HepG2 (cell line): ENCODE results near the gene C5AR1. TPM values are rescaled to one million over a fixed set of nuclear protein-coding genes. Genes with fewer than 3 reads are reported as not detected.
"Not testable (repeated sequence)": the region's sequence is repeated elsewhere in the genome, so short reads cannot be mapped to it uniquely, and the experiment has no call there.

Experiments used
- ATAC-seq: fragments of 200-7000 bp; cut with Tn5 transposase; 3 replicates; pipeline ENCODE4 v1.9.1; 2020; ENCODE audit warnings: mild to moderate bottlenecking, moderate library complexity
- BruUV-seq: library from RNA; stranded (reverse); fragments of 400-500 nt; replicated peaks from 2 replicates; lab custom pipeline; 2021; lab: Mats Ljungman, UMichigan
- CTCF ChIA-PET: fragments of 300-600 bp; formaldehyde crosslinking; extraction: SDS; loops from one replicate; lab custom pipeline; 2021; ENCODE audit warnings: low total read pairs, inconsistent platforms, low intra/inter-chr PET ratio; lab: Yijun Ruan, JAX
- POLR2A ChIA-PET: fragments of 350-600 bp; sonication (Branson Sonifier 250); formaldehyde crosslinking; loops from one replicate; lab custom pipeline; 2020; ENCODE audit warnings: antibody characterized with exemption, inconsistent platforms; lab: Yijun Ruan, JAX
- DNase-seq: peaks from one replicate; pipeline ENCODE4 v3.0.0-alpha.2; 2015; ENCODE audit warnings: low spot score
- FAIRE-seq: peaks from 3 replicates; lab custom pipeline; 2011; peaks lifted over from hg19 to GRCh38; lab: Jason Lieb, UNC
- H2AFZ ChIP-seq: one replicate; pipeline ENCODE4 v1.6.1; 2011; ENCODE audit warnings: low read length, inconsistent platforms
- H3K27ac ChIP-seq: fragments of 300-600 bp; 3 replicates; pipeline ENCODE4 v1.8.0; 2011; ENCODE audit warnings: mixed run types, mild to moderate bottlenecking, mixed read lengths, low read length, inconsistent platforms; ENCODE audit not compliant: insufficient read depth; ENCODE audit errors: extremely low read length
- H3K27me3 ChIP-seq, 2 experiments: fragments of 200-600 bp in 1 of 2; 2 replicates in 1 of 2; 3 replicates in 1 of 2; pipeline versions ENCODE4 v1.6.0 to v1.8.0; 2011; ENCODE audit warnings: low read length in 2 of 2, mild to moderate bottlenecking in 2 of 2, moderate library complexity in 2 of 2, inconsistent platforms in 1 of 2; ENCODE audit not compliant: insufficient read depth in 2 of 2, control insufficient read depth in 1 of 2
- H3K36me3 ChIP-seq, 2 experiments: fragments of 200-600 bp in 1 of 2; replicated peaks in 1 of 2; 2 replicates in 1 of 2; 3 replicates in 1 of 2; pipeline versions ENCODE4 v1.5.1 to v1.8.0; 2011; ENCODE audit warnings: low read length in 2 of 2, inconsistent platforms in 1 of 2; ENCODE audit not compliant: insufficient read depth in 2 of 2, control insufficient read depth in 1 of 2
- H3K4me1 ChIP-seq: 2 replicates; pipeline ENCODE4 v1.5.1; 2012; ENCODE audit warnings: low read length, inconsistent platforms; ENCODE audit not compliant: insufficient read depth
- H3K4me2 ChIP-seq: 2 replicates; pipeline ENCODE4 v1.6.0; 2011; ENCODE audit warnings: low read depth, low read length, inconsistent platforms
- H3K4me3 ChIP-seq, 3 experiments: fragments of 200-600 bp in 1 of 3; sonication (generic), shearing (Covaris generic) in 1 of 3; replicated peaks in 1 of 3; 2 replicates each; pipeline ENCODE4 v1.5.1; 2011 to 2016; ENCODE audit warnings: low read length in 3 of 3, inconsistent platforms in 2 of 3, low read depth in 2 of 3, mild to moderate bottlenecking in 2 of 3, control low read depth in 1 of 3, mixed read lengths in 1 of 3; ENCODE audit not compliant: insufficient read depth in 1 of 3
- H3K79me2 ChIP-seq: one replicate; pipeline ENCODE4 v1.6.1; 2011; ENCODE audit warnings: low read length, inconsistent platforms; ENCODE audit not compliant: insufficient read depth
- H3K9ac ChIP-seq: 2 replicates; pipeline ENCODE4 v1.6.0; 2011; ENCODE audit warnings: mild to moderate bottlenecking, low read depth, low read length, inconsistent platforms; ENCODE audit not compliant: insufficient read depth
- H3K9me3 ChIP-seq: 2 replicates; pipeline ENCODE4 v1.5.1; 2012; ENCODE audit warnings: mild to moderate bottlenecking, low read length
- H4K20me1 ChIP-seq: 2 replicates; pipeline ENCODE4 v1.6.0; 2011; ENCODE audit warnings: inconsistent platforms, mild to moderate bottlenecking, low read length, moderate library complexity; ENCODE audit not compliant: insufficient read depth
- ADNP ChIP-seq: sonication (generic); formaldehyde crosslinking; IDR thresholded peaks from 2 replicates; pipeline ENCODE4 v1.4.0; 2020; ENCODE audit warnings: missing genetic modification reagents
- ELF3 ChIP-seq: IDR thresholded peaks from 2 replicates; pipeline ENCODE4 v1.6.1; 2016; ENCODE audit warnings: missing genetic modification reagents, missing compliant biosample characterization
- ETV5 ChIP-seq: IDR thresholded peaks from 2 replicates; pipeline ENCODE4 v1.6.1; 2018; ENCODE audit warnings: missing biosample characterization, missing genetic modification reagents, inconsistent platforms, borderline replicate concordance
- GABPA ChIP-seq, 2 experiments: IDR thresholded peaks; 2 replicates each; pipeline ENCODE4 v1.6.1; 2011 to 2016; ENCODE audit warnings: low read depth in 2 of 2, low read length in 1 of 2, missing biosample characterization in 1 of 2, missing genetic modification characterization in 1 of 2
- ZNF768 ChIP-seq: sonication (generic); formaldehyde crosslinking; IDR thresholded peaks from 2 replicates; pipeline ENCODE4 v1.4.0; 2020; ENCODE audit warnings: missing genetic modification reagents
- whole genome bisulfite sequencing: methylation state at CpG from one replicate; pipeline ENCODE4 v1.1.6; 2017; ENCODE audit warnings: low lambda C conversion rate; 5-methylcytosine and 5-hydroxymethylcytosine counted together
- in situ Hi-C: cut with HindIII; loops from 2 replicates; pipeline ENCODE4 v1.10.0; 2017; ENCODE audit warnings: low pct_unique_long_range_greater_than_20kb; ENCODE audit not compliant: extremely low pct_ligation_motif_present
- intact Hi-C: fragments of 100-400 bp; cut with micrococcal nuclease; formaldehyde crosslinking; loops from one replicate; pipeline ENCODE4 v1.10.0; 2022; ENCODE audit not compliant: unreplicated experiment
- polyA plus RNA-seq, 8 experiments: library from polyadenylated mRNA; depleted of rRNA in 3 of 8; stranded (reverse) in 7 of 8; unstranded in 1 of 8; fragments of >200 nt; fragmentation: Illumina TruSeq in 4 of 8; extraction: Trizol in 4 of 8; gene quantifications; 2 replicates each; pipeline versions ENCODE4 v1.2.1 to v1.2.3, GENCODE V29; 2011 to 2016; ENCODE audit warnings: low read depth in 4 of 8, missing spikeins in 1 of 8, mixed read lengths in 1 of 8; ENCODE audit not compliant: insufficient read depth in 1 of 8
- total RNA-seq, 5 experiments: library from RNA; depleted of rRNA; stranded (reverse); fragments of >200 nt; fragmentation: Illumina TruSeq; extraction: Trizol; gene quantifications; 2 replicates each; pipeline ENCODE4 v1.2.3, GENCODE V29; 2016; ENCODE audit warnings: low read depth in 1 of 5
- TF ChIP-seq, protein P1 (sequence below): sonication (generic); IDR thresholded peaks from 2 replicates; pipeline ENCODE4 v1.6.1; 2016; ENCODE audit warnings: low read depth, borderline replicate concordance
- TF ChIP-seq, protein P2 (sequence below): sonication (generic); formaldehyde crosslinking; IDR thresholded peaks from 2 replicates; pipeline ENCODE4 v1.5.0; 2020; ENCODE audit warnings: mild to moderate bottlenecking, missing genetic modification reagents
- TF ChIP-seq, protein P3 (sequence below): sonication (generic); formaldehyde crosslinking; IDR thresholded peaks from 2 replicates; pipeline ENCODE4 v1.4.0; 2020; ENCODE audit warnings: missing genetic modification reagents, borderline replicate concordance

Gene C5AR1
- total and polyA plus RNA-seq, 2 of the 13 experiments (the other 11 are each of a cell fraction or from before 2014, with no cell fraction given), result 0.07 to 1.6 TPM

DNA sequence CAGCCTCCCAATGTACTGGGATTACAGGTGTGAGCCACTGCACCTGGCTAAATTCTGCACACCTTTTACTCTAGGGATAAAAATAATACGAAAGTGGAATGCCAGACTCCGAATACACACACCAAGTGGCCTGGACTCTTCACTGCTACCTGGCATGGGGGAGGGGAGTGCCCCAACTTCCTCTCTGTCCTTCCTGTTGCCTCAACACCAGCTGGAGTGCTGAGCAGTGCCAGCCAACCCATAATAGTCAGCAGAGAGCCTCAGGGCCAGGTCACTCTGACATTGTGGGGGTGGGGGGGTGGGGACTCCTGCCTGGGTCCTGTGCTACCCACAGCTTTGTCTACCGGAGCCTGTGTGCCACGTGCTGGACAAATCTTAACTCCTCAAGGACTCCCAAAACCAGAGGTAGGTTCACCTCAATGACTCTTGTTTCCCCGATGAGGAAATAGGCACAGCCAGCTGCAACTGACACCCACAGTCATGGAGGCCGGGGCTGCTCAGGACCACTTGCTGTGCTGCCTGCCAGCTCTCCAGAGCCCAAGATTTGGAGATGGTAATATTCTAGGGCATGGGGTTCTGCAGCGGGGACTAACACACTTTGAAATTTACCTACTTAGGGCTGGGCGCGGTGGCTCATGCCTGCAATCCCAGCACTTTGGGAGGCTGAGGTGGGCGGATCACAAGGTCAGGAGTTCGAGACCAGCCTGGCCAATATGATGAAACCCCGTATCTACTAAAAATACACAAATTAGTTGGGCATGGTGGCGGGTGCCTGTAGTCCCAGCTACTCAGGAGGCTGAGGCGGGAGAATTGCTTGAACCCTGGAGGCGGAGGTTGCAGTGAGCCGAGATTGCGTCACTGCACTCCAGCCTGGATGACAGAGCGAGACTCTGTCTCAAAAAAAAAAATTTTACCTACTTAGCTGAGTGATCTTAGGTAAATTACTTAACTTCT, 27.4 kb downstream of the C5AR1 start:
- CTCF ChIA-PET; H3K27me3 ChIP-seq; H3K79me2 ChIP-seq; H4K20me1 ChIP-seq; FAIRE-seq; H3K36me3 ChIP-seq; H3K27ac ChIP-seq; H3K9me3 ChIP-seq; intact Hi-C loops; H2AFZ ChIP-seq; in situ Hi-C loops; DNase-seq; H3K9ac ChIP-seq; H3K4me3 ChIP-seq; BruUV-seq; TF ChIP-seq GABPA (IDR thresholded peaks at IDR 0.05; ENCODE audit: low read depth, low read length): not testable (repeated sequence)
- ATAC-seq, result peak; percentile 37; the same call in 2 of the 3 replicates
- Histone ChIP-seq H3K4me2 (peak overlapping the region; percentile 51; the same call in 1 of the 2 replicates), H3K4me1 (peaks cover 20% of the 10 kb centered on the region)
- 30% methylated on average over 17 of the region's 18 CpGs for WGBS
- POLR2A ChIA-PET, result interaction anchor here (1.6 kb wide), 1 partner anchor 12 kb away, joined by 3 read pairs; the partner anchor contains the start of gene DHX34
- TF ChIP-seq GABPA (CRISPR knock-in tag; IDR thresholded peaks at IDR 0.05; ENCODE audit: low read depth) (0 out of 2 replicates have a peak, but pooled peaks have one; percentile 44), ZNF768 (CRISPR knock-in tag) (peak; percentile 73; the same call in 1 of the 2 replicates), ETV5 (CRISPR knock-in tag) (peak; percentile 50; the same call in 1 of the 2 replicates), ELF3 (CRISPR knock-in tag) (0 out of 2 replicates have a peak, but pooled peaks have one; percentile 25), ADNP (0 out of 2 replicates have a peak, but pooled peaks have one; percentile 22)
- TF ChIP-seq, protein P1, sequence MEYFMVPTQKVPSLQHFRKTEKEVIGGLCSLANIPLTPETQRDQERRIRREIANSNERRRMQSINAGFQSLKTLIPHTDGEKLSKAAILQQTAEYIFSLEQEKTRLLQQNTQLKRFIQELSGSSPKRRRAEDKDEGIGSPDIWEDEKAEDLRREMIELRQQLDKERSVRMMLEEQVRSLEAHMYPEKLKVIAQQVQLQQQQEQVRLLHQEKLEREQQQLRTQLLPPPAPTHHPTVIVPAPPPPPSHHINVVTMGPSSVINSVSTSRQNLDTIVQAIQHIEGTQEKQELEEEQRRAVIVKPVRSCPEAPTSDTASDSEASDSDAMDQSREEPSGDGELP, result peak; percentile 48; the same call in 1 of the 2 replicates
- TF ChIP-seq, protein P2, sequence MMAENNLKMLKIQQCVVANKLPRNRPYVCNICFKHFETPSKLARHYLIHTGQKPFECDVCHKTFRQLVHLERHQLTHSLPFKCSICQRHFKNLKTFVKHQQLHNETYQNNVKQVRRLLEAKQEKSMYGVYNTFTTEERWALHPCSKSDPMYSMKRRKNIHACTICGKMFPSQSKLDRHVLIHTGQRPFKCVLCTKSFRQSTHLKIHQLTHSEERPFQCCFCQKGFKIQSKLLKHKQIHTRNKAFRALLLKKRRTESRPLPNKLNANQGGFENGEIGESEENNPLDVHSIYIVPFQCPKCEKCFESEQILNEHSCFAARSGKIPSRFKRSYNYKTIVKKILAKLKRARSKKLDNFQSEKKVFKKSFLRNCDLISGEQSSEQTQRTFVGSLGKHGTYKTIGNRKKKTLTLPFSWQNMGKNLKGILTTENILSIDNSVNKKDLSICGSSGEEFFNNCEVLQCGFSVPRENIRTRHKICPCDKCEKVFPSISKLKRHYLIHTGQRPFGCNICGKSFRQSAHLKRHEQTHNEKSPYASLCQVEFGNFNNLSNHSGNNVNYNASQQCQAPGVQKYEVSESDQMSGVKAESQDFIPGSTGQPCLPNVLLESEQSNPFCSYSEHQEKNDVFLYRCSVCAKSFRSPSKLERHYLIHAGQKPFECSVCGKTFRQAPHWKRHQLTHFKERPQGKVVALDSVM, result peak; percentile 69; the same call in 1 of the 2 replicates
- TF ChIP-seq, protein P3, sequence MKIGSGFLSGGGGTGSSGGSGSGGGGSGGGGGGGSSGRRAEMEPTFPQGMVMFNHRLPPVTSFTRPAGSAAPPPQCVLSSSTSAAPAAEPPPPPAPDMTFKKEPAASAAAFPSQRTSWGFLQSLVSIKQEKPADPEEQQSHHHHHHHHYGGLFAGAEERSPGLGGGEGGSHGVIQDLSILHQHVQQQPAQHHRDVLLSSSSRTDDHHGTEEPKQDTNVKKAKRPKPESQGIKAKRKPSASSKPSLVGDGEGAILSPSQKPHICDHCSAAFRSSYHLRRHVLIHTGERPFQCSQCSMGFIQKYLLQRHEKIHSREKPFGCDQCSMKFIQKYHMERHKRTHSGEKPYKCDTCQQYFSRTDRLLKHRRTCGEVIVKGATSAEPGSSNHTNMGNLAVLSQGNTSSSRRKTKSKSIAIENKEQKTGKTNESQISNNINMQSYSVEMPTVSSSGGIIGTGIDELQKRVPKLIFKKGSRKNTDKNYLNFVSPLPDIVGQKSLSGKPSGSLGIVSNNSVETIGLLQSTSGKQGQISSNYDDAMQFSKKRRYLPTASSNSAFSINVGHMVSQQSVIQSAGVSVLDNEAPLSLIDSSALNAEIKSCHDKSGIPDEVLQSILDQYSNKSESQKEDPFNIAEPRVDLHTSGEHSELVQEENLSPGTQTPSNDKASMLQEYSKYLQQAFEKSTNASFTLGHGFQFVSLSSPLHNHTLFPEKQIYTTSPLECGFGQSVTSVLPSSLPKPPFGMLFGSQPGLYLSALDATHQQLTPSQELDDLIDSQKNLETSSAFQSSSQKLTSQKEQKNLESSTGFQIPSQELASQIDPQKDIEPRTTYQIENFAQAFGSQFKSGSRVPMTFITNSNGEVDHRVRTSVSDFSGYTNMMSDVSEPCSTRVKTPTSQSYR, result peak; percentile 62; the same call in 1 of the 2 replicates
